Endothelial cell of umbilical vein (primary cell): Measurements from ENCODE around the gene ABLIM2.

ENCODE experiments used
- CTCF ChIP-seq, 2 donors: IDR thresholded peaks; 1 replicate in 1 of 2; 2 replicates in 1 of 2; pipeline ENCODE4 v1.5.1; 2011; ENCODE audit warnings: low read length in 2 of 2, mild to moderate bottlenecking in 2 of 2, moderate library complexity in 2 of 2, control low read depth in 1 of 2, inconsistent platforms in 1 of 2, low read depth in 1 of 2; ENCODE audit not compliant: insufficient read depth in 1 of 2; ENCODE audit errors: extremely low read depth in 1 of 2
- EZH2 ChIP-seq: IDR thresholded peaks from 2 replicates; pipeline ENCODE4 v1.6.1; 2012; ENCODE audit warnings: borderline replicate concordance, low read depth, mild to moderate bottlenecking, moderate library complexity, low read length, inconsistent platforms; ENCODE audit not compliant: severe bottlenecking

- TF ChIP-seq CTCF (IDR thresholded peaks at IDR 0.05; ENCODE audit: extremely low read depth in 1 of 2, insufficient read depth in 1 of 2, low read depth in 1 of 2, low read length in 2 of 2) (no peak), EZH2 (no peak)
These were observed 158.9 kb downstream of the ABLIM2 start for GRCh38 chr4:7999695-8000094.
